HEK293T (cell line): ENCODE results near the gene PPARGC1A.

Experiments used
- CTCF ChIA-PET: fragments of 350-600 bp; formaldehyde crosslinking; extraction: SDS; loops from one replicate; lab custom pipeline; 2021; ENCODE audit warnings: antibody characterized with exemption, inconsistent platforms; lab: Yijun Ruan, JAX
- POLR2A ChIA-PET: fragments of 350-600 bp; formaldehyde crosslinking; extraction: SDS; loops from one replicate; lab custom pipeline; 2020; ENCODE audit warnings: antibody characterized with exemption, inconsistent platforms; lab: Yijun Ruan, JAX
- DNase-seq: peaks from one replicate; pipeline ENCODE4 v3.0.0; 2012; ENCODE audit warnings: mixed read lengths; ENCODE audit errors: extremely low spot score
- ARNT ChIP-seq: fragments of 450-650 bp; IDR thresholded peaks from 2 replicates; pipeline ENCODE4 v1.6.1; 2017; ENCODE audit warnings: mild to moderate bottlenecking
- BHLHE40 ChIP-seq: fragments of 450-650 bp; IDR thresholded peaks from 2 replicates; pipeline ENCODE4 v1.6.1; 2016; ENCODE audit warnings: mild to moderate bottlenecking, moderate library complexity, borderline replicate concordance
- CTBP1 ChIP-seq: fragments of 450-650 bp; IDR thresholded peaks from 2 replicates; pipeline ENCODE4 v1.6.1; 2016; ENCODE audit warnings: borderline replicate concordance
- ELF4 ChIP-seq: fragments of 450-650 bp; IDR thresholded peaks from 2 replicates; pipeline ENCODE4 v1.6.1; 2017; ENCODE audit warnings: antibody characterized with exemption
- FOXA1 ChIP-seq: fragments of 450-650 bp; IDR thresholded peaks from 2 replicates; pipeline ENCODE4 v1.6.1; 2016; ENCODE audit warnings: mild to moderate bottlenecking
- FOXK2 ChIP-seq: fragments of 450-650 bp; IDR thresholded peaks from 2 replicates; pipeline ENCODE4 v1.6.1; 2016; ENCODE audit warnings: mild to moderate bottlenecking
- FOXM1 ChIP-seq: fragments of 450-650 bp; IDR thresholded peaks from 2 replicates; pipeline ENCODE4 v1.6.1; 2017; ENCODE audit warnings: mild to moderate bottlenecking, borderline replicate concordance
- HDGF ChIP-seq: fragments of 450-650 bp; IDR thresholded peaks from 2 replicates; pipeline ENCODE4 v1.6.1; 2017; ENCODE audit warnings: antibody characterized with exemption, borderline replicate concordance
- L3MBTL2 ChIP-seq: fragments of 450-650 bp; conservative IDR thresholded peaks from 2 replicates; pipeline ENCODE4 v1.6.1; 2016; ENCODE audit warnings: mild to moderate bottlenecking
- LEF1 ChIP-seq: fragments of 450-650 bp; IDR thresholded peaks from 2 replicates; pipeline ENCODE4 v1.6.1; 2017; ENCODE audit warnings: mild to moderate bottlenecking, borderline replicate concordance
- NFRKB ChIP-seq: fragments of 450-650 bp; IDR thresholded peaks from 2 replicates; pipeline ENCODE4 v1.6.1; 2016; ENCODE audit warnings: mild to moderate bottlenecking, moderate library complexity
- PKNOX1 ChIP-seq: fragments of 450-650 bp; IDR thresholded peaks from 2 replicates; pipeline ENCODE4 v1.6.1; 2016
- SP1 ChIP-seq: fragments of 450-650 bp; IDR thresholded peaks from 2 replicates; pipeline ENCODE4 v1.6.1; 2017
- SUZ12 ChIP-seq: fragments of 450-650 bp; IDR thresholded peaks from 2 replicates; pipeline ENCODE4 v1.6.1; 2016; ENCODE audit warnings: mild to moderate bottlenecking
- TARDBP ChIP-seq: fragments of 450-650 bp; IDR thresholded peaks from 2 replicates; pipeline ENCODE4 v1.6.1; 2016
- ZNF384 ChIP-seq: fragments of 450-650 bp; IDR thresholded peaks from 2 replicates; pipeline ENCODE4 v1.6.1; 2016

The PPARGC1A gene

GRCh38 chr4:23903859-23904438 is 14.1 kb upstream of the PPARGC1A start:
- TF ChIP-seq TARDBP (no peak), FOXM1 (no peak), FOXA1 (no peak), SP1 (no peak), L3MBTL2 (no peak)
- DNase-seq: no peak
- ChIA-PET POLR2A (interaction anchor here (1.3 kb wide), 1 partner anchor 14 kb away, joined by 6 read pairs; the partner anchor contains the start of gene PPARGC1A), CTCF (interaction anchor here (1.2 kb wide), 1 partner anchor 516 kb away, joined by 3 read pairs; no protein-coding TSS in a partner anchor)

GRCh38 chr4:23902222-23902804 is 12.5 kb upstream of the PPARGC1A start:
- TF ChIP-seq ZNF384: no peak
- TF ChIP-seq L3MBTL2: no peak
- TF ChIP-seq LEF1: no peak
- TF ChIP-seq SUZ12: no peak
- ChIA-PET CTCF (interaction anchor here (0.8 kb wide), 1 partner anchor 12 kb away, joined by 3 read pairs; no protein-coding TSS in a partner anchor), POLR2A (no interaction called here)
- DNase-seq: no peak

- TF ChIP-seq LEF1 (no peak), BHLHE40 (no peak)
Observed at GRCh38 chr4:23900636-23901035, 10.8 kb upstream of the PPARGC1A start.

GRCh38 chr4:23899565-23899964 is 9.7 kb upstream of the PPARGC1A start:
- no peak for DNase-seq
- POLR2A ChIA-PET: no interaction called here
- TF ChIP-seq PKNOX1: no peak
- no peak for TF ChIP-seq HDGF
- TF ChIP-seq FOXM1: no peak
- no peak for TF ChIP-seq FOXA1
- TF ChIP-seq FOXK2: no peak
- TF ChIP-seq L3MBTL2: no peak
- TF ChIP-seq ZNF384: no peak
- no peak for TF ChIP-seq SP1
- CTCF ChIA-PET: no interaction called here

More at GRCh38 chr4:23900636-23901035, 10.8 kb upstream of the PPARGC1A start:
- CTCF ChIA-PET: no interaction called here
- POLR2A ChIA-PET: no interaction called here
- DNase-seq: no peak

- no peak for DNase-seq
- CTCF ChIA-PET: interaction anchor here (1.6 kb wide), 1 partner anchor 8 kb away, joined by 9 read pairs; no protein-coding TSS in a partner anchor
- TF ChIP-seq SUZ12: no peak
- TF ChIP-seq ARNT: no peak
- no peak for TF ChIP-seq L3MBTL2
- TF ChIP-seq ELF4: no peak
- no peak for TF ChIP-seq FOXM1
- no peak for TF ChIP-seq SP1
- no peak for TF ChIP-seq FOXA1
- TF ChIP-seq BHLHE40: no peak
- TF ChIP-seq FOXK2: no peak
- no peak for TF ChIP-seq PKNOX1
- no peak for TF ChIP-seq TARDBP
- TF ChIP-seq CTBP1: no peak
- no peak for TF ChIP-seq NFRKB
- TF ChIP-seq HDGF: no peak
- no peak for TF ChIP-seq LEF1
- TF ChIP-seq ZNF384: no peak
- POLR2A ChIA-PET: no interaction called here
Observed at GRCh38 chr4:23897564-23898109, 7.8 kb upstream of the PPARGC1A start.

- DNase-seq: no peak
- POLR2A ChIA-PET: no interaction called here
- CTCF ChIA-PET: no interaction called here
- TF ChIP-seq FOXM1 (no peak), CTBP1 (no peak), TARDBP (no peak), ZNF384 (no peak), HDGF (no peak), NFRKB (no peak), LEF1 (no peak), SP1 (no peak), ELF4 (no peak), BHLHE40 (no peak), SUZ12 (no peak)
Observed at GRCh38 chr4:23894021-23894420, 4.2 kb upstream of the PPARGC1A start.

GRCh38 chr4:23891064-23891421 is 1.2 kb upstream of the PPARGC1A start:
- POLR2A ChIA-PET: interaction anchor here (0.6 to 1.9 kb wide), 4 partner anchors 9 to 174 kb away, joined by 3 to 7 read pairs (median 3); no protein-coding TSS in a partner anchor
- CTCF ChIA-PET: interaction anchor here (0.6 to 1.5 kb wide), 2 partner anchors 12 to 75 kb away, joined by 3 read pairs; no protein-coding TSS in a partner anchor
- no peak for DNase-seq
- TF ChIP-seq ARNT (no peak), TARDBP (no peak), PKNOX1 (no peak), NFRKB (no peak), ZNF384 (no peak), FOXK2 (no peak), LEF1 (no peak), SUZ12 (no peak)
